Epidermal melanocyte (primary cell): ENCODE data around the gene CSF1R.
A peak's percentile ranks its signal among the peaks of the same experiment; 100 is the strongest.

ENCODE experiments used
- DNase-seq: peaks from one replicate; pipeline ENCODE4 v3.0.0; 2011; ENCODE audit warnings: low spot score; ENCODE audit not compliant: insufficient read length

The CSF1R gene

GRCh38 chr5:150120617-150121447 lies 34.5 kb upstream of the CSF1R start:
- DNase-seq: peak; percentile 5

GRCh38 chr5:150120062-150120441 lies 33.7 kb upstream of the CSF1R start:
- DNase-seq: no peak

GRCh38 chr5:150119421-150120061 lies 33.2 kb upstream of the CSF1R start:
- DNase-seq: no peak

GRCh38 chr5:150118561-150119229 lies 32.3 kb upstream of the CSF1R start:
- no peak for DNase-seq

GRCh38 chr5:150117945-150118560 lies 31.7 kb upstream of the CSF1R start:
- no peak for DNase-seq

- no peak for DNase-seq
Observed at GRCh38 chr5:150116667-150117400, 30.5 kb upstream of the CSF1R start.

GRCh38 chr5:150114773-150115408 lies 28.5 kb upstream of the CSF1R start:
- DNase-seq: no peak

GRCh38 chr5:150114102-150114641 lies 27.8 kb upstream of the CSF1R start:
- no peak for DNase-seq

GRCh38 chr5:150113047-150113744 lies 26.8 kb upstream of the CSF1R start:
- no peak for DNase-seq

- peak; percentile 59 for DNase-seq
Observed at GRCh38 chr5:150112201-150113046, 26.1 kb upstream of the CSF1R start.

- DNase-seq: no peak
Observed at GRCh38 chr5:150111122-150111521, 24.8 kb upstream of the CSF1R start.

- DNase-seq: no peak
Observed at GRCh38 chr5:150109921-150110320, 23.6 kb upstream of the CSF1R start.

- peak; percentile 7 for DNase-seq
Observed at GRCh38 chr5:150108711-150109514, 22.6 kb upstream of the CSF1R start.

- peak; percentile 72 for DNase-seq
Observed at GRCh38 chr5:150107909-150108447, 21.6 kb upstream of the CSF1R start.

- DNase-seq: peak; percentile 3
Observed at GRCh38 chr5:150106674-150107426, 20.5 kb upstream of the CSF1R start.

GRCh38 chr5:150105928-150106615 lies 19.7 kb upstream of the CSF1R start:
- peak; percentile 4 for DNase-seq

- DNase-seq: no peak
Observed at GRCh38 chr5:150104550-150104870, 18.2 kb upstream of the CSF1R start.
